SK-N-SH (cell line): ENCODE data around the gene DLG4. TPM values are rescaled to one million over a fixed set of nuclear protein-coding genes. Genes with fewer than 3 reads are reported as not detected.

Experiments used
- CTCF ChIA-PET: fragments of 300-600, 350-600 bp; formaldehyde crosslinking; extraction: SDS; loops from one replicate; lab custom pipeline; 2021; lab: Yijun Ruan, JAX
- POLR2A ChIA-PET: fragments of 350-600 bp; sonication (Branson Sonifier 250); formaldehyde crosslinking; extraction: SDS; loops from one replicate; lab custom pipeline; 2020; ENCODE audit warnings: antibody characterized with exemption, inconsistent platforms; lab: Yijun Ruan, JAX
- DNase-seq: peaks from one replicate; pipeline ENCODE4 v3.0.0; 2012
- H2AFZ ChIP-seq: fragments of 200-600 bp; sonication (generic); 2 replicates; pipeline ENCODE4 v1.8.1; 2016; ENCODE audit warnings: antibody characterized with exemption, mild to moderate bottlenecking, low read depth
- H3F3A ChIP-seq: fragments of 200-600 bp; sonication (generic); replicated peaks from 2 replicates; pipeline ENCODE3; 2016; ENCODE audit warnings: antibody characterized with exemption, mild to moderate bottlenecking; ENCODE audit not compliant: insufficient read depth
- H3K27ac ChIP-seq, 2 experiments: fragments of 200-500 bp in 1 of 2; fragments of 200-600 bp in 1 of 2; sonication (Bioruptor generic) in 1 of 2; sonication (generic), shearing (Covaris generic) in 1 of 2; 2 replicates each; pipeline versions ENCODE4 v1.5.1 to v1.6.1; 2014 to 2016; ENCODE audit warnings: low read depth in 2 of 2, inconsistent platforms in 1 of 2, low read length in 1 of 2, mild to moderate bottlenecking in 1 of 2, mixed read lengths in 1 of 2
- H3K27me3 ChIP-seq: fragments of 200-600 bp; sonication (generic), shearing (Covaris generic); 2 replicates; pipeline ENCODE4 v1.6.1; 2016; ENCODE audit warnings: mixed run types; ENCODE audit not compliant: insufficient read depth
- H3K36me3 ChIP-seq, 2 experiments: fragments of 200-500 bp in 1 of 2; fragments of 200-600 bp in 1 of 2; sonication (Bioruptor generic) in 1 of 2; sonication (generic) in 1 of 2; replicated peaks in 1 of 2; 2 replicates each; pipeline versions ENCODE3 to v1.5.1; 2014 to 2016; ENCODE audit warnings: low read length in 1 of 2, mild to moderate bottlenecking in 1 of 2; ENCODE audit not compliant: insufficient read depth in 2 of 2, control insufficient read depth in 1 of 2
- H3K4me1 ChIP-seq, 2 experiments: fragments of 200-500 bp in 1 of 2; fragments of 200-600 bp in 1 of 2; sonication (Bioruptor generic) in 1 of 2; sonication (generic), shearing (Covaris generic) in 1 of 2; 2 replicates each; pipeline versions ENCODE4 v1.5.1 to v1.6.1; 2014 to 2016; ENCODE audit warnings: low read depth in 1 of 2, low read length in 1 of 2, mixed run types in 1 of 2; ENCODE audit not compliant: insufficient read depth in 2 of 2, control insufficient read depth in 1 of 2
- H3K4me2 ChIP-seq: fragments of 200-600 bp; sonication (generic), shearing (Covaris generic); 2 replicates; pipeline ENCODE4 v1.6.1; 2017; ENCODE audit warnings: mixed run types
- H3K4me3 ChIP-seq, 2 experiments: fragments of 200-500 bp in 1 of 2; fragments of 200-600 bp in 1 of 2; sonication (Bioruptor generic) in 1 of 2; sonication (generic), shearing (Covaris generic) in 1 of 2; 2 replicates each; pipeline versions ENCODE4 v1.5.1 to v1.8.1; 2014 to 2016; ENCODE audit warnings: low read depth in 2 of 2, inconsistent platforms in 1 of 2, low read length in 1 of 2, mild to moderate bottlenecking in 1 of 2, mixed read lengths in 1 of 2, moderate library complexity in 1 of 2
- H3K79me2 ChIP-seq: fragments of 200-600 bp; sonication (generic); 2 replicates; pipeline ENCODE4 v1.8.1; 2017; ENCODE audit warnings: mild to moderate bottlenecking; ENCODE audit not compliant: insufficient read depth
- H3K9ac ChIP-seq: fragments of 200-600 bp; sonication (generic); 2 replicates; pipeline ENCODE4 v1.6.1; 2017; ENCODE audit warnings: mixed run types
- H3K9me2 ChIP-seq: fragments of 200-600 bp; sonication (generic); 2 replicates; pipeline ENCODE4 v1.6.1; 2017; ENCODE audit warnings: mixed run types
- H3K9me3 ChIP-seq: fragments of 200-600 bp; sonication (generic); 2 replicates; pipeline ENCODE4 v1.6.1; 2017; ENCODE audit warnings: mixed run types, mild to moderate bottlenecking, moderate library complexity
- H4K20me1 ChIP-seq: fragments of 200-600 bp; sonication (generic); 2 replicates; pipeline ENCODE4 v1.6.1; 2017; ENCODE audit warnings: mild to moderate bottlenecking, mixed run types; ENCODE audit not compliant: insufficient read depth
- EP300 ChIP-seq, 2 experiments: IDR thresholded peaks; 2 replicates each; pipeline versions ENCODE4 v1.4.0 to v1.6.1; 2012; ENCODE audit warnings: borderline replicate concordance in 1 of 2, low read depth in 1 of 2, low read length in 1 of 2
- FOSL2 ChIP-seq: IDR thresholded peaks from 2 replicates; pipeline ENCODE4 v1.4.0; 2012; ENCODE audit warnings: low read depth, mild to moderate bottlenecking, moderate library complexity, borderline replicate concordance
- IRF3 ChIP-seq: fragments of 150-350 bp; IDR thresholded peaks from 2 replicates; pipeline ENCODE4 v1.6.1; 2016; ENCODE audit warnings: mild to moderate bottlenecking, low read depth, low read length
- MAX ChIP-seq: IDR thresholded peaks from 2 replicates; pipeline ENCODE4 v1.4.0; 2012; ENCODE audit warnings: low read depth
- MXI1 ChIP-seq: IDR thresholded peaks from 2 replicates; pipeline ENCODE4 v1.6.1; 2012; ENCODE audit warnings: mild to moderate bottlenecking, low read depth, low read length, improper control_type of control experiment
- POLR2AphosphoS5 ChIP-seq: IDR thresholded peaks from 2 replicates; pipeline ENCODE4 v1.6.1; 2012; ENCODE audit warnings: low read depth, low read length
- REST ChIP-seq: IDR thresholded peaks from 2 replicates; pipeline ENCODE4 v1.6.1; 2012; ENCODE audit warnings: mild to moderate bottlenecking, low read depth, low read length, moderate library complexity
- RFX5 ChIP-seq: IDR thresholded peaks from 2 replicates; pipeline ENCODE4 v1.6.1; 2012; ENCODE audit warnings: mild to moderate bottlenecking, improper control_type of control experiment, low read length
- RXRA ChIP-seq: IDR thresholded peaks from 2 replicates; pipeline ENCODE4 v1.4.0; 2012; ENCODE audit warnings: low read depth, mild to moderate bottlenecking, borderline replicate concordance
- SMC3 ChIP-seq: IDR thresholded peaks from 2 replicates; pipeline ENCODE4 v1.6.1; 2012; ENCODE audit warnings: low read depth, low read length, improper control_type of control experiment
- TEAD4 ChIP-seq: IDR thresholded peaks from 2 replicates; pipeline ENCODE4 v1.4.0; 2012; ENCODE audit warnings: mild to moderate bottlenecking, borderline replicate concordance; ENCODE audit not compliant: insufficient read depth
- USF1 ChIP-seq: IDR thresholded peaks from 2 replicates; pipeline ENCODE4 v1.4.0; 2012; ENCODE audit warnings: low read depth, borderline replicate concordance
- YY1 ChIP-seq: IDR thresholded peaks from 2 replicates; pipeline ENCODE4 v1.4.0; 2012; ENCODE audit warnings: low read depth, mild to moderate bottlenecking
- WGBS: methylation state at CpG from one replicate; pipeline ENCODE4 v1.1.6; 2017; ENCODE audit warnings: low lambda C conversion rate; 5-methylcytosine and 5-hydroxymethylcytosine counted together
- polyA plus RNA-seq, 3 experiments: library from polyadenylated mRNA; depleted of rRNA; stranded (reverse); fragments of >200 nt; gene quantifications; 2 replicates each; pipeline ENCODE4 v1.2.3, GENCODE V29; 2012

The DLG4 gene
- polyA plus RNA-seq, 1 of the 3 experiments (the other 2 are of a cell fraction), result 30.5 TPM

DNA sequence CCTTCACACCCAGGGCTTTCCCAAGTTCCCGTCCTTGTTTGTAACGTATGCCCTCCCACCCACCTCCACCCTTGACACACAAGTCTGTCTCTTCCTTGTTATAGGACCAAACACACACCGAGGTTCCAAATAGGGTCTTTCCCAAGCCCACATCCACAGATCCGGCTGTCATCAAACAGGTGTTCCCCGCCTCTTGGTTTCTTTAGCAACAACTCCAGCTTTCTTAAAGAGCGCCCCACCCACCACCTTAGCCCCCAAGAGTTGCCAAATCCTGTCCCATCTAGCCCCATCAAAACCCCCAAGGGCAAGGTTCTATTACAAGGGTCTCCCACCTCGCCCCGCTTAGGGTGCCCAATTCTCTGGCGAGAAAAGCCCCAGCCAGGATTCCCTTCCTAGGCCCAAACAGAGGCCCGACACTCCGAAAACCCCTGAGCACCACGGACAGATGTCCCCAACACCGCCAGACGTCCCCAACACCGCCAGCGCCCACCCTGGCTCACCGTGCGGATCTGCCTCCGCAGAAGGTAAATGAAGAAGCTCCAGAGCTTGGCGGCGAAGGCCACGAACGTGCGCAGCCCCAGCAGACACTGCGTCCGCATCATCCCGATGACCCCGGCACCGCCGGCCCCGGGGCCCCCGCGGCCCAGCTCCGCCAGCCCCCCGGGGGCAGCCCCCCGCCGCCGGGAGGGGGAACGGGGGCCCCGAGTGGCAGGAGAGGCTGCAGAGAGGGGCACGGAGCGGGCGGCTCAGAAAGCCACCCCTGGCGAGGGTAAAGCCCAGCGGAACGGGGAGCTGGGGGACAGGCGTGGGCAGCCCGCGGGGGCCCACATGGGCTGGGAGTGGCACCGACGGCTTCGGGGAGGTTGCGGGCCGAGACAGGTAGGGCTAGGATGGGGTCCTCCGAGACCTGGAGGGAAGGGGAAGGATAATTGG lies 31.3 kb upstream of the DLG4 start:
- H4K20me1 ChIP-seq, result no peaks in the 10 kb centered on the region
- TF ChIP-seq MXI1, result 0 out of 2 replicates have a peak, but pooled peaks have one; percentile 32
- TF ChIP-seq MAX, result 0 out of 2 replicates have a peak, but pooled peaks have one; percentile 10
- TF ChIP-seq EP300 (IDR thresholded peaks at IDR 0.05; ENCODE audit: borderline replicate concordance in 1 of 2, low read depth in 1 of 2, low read length in 1 of 2), result no peak
- TF ChIP-seq, all 33 proteins: peak for 2
- ChIA-PET CTCF (interaction anchor here (0.6 to 1.6 kb wide), 8 partner anchors 8 to 310 kb away, joined by 3 to 14 read pairs (median 4); no protein-coding TSS in a partner anchor), POLR2A (interaction anchor here (0.7 to 1.6 kb wide), 4 partner anchors 8 to 428 kb away, joined by 3 to 7 read pairs (median 6); partner anchors contain the start of genes GABARAP and PHF23)
- Histone ChIP-seq H3K9me3 (no peaks in the 10 kb centered on the region), H3K27ac (peak overlapping the region; percentile 96 to 99), H3K4me1 (peaks cover 9 to 23% of the 10 kb centered on the region in 2 experiments; a peak in 3 of 4 replicates), H3K36me3 (peaks cover 17 to 22% of the 10 kb centered on the region in 2 experiments), H3K4me2 (peak overlapping the region; percentile 95), H3K9ac (peak overlapping the region; percentile 94), H2AFZ (0 out of 2 replicates have a peak overlapping the region, but pooled peaks have one; percentile 21), H3K79me2 (peaks cover 68% of the 10 kb centered on the region), H3K27me3 (no peaks in the 10 kb centered on the region), H3K4me3 (peak overlapping the region; percentile 81 to 95), H3F3A (peaks cover 10% of the 10 kb centered on the region), H3K9me2 (no peaks in the 10 kb centered on the region)
- DNase-seq, result no peak
- 2% methylated on average over 49 of the region's 55 CpGs for WGBS

GRCh38 chr17:7249830-7250229 lies 30.2 kb upstream of the DLG4 start:
- H3K36me3 ChIP-seq, result peaks cover 20 to 25% of the 10 kb centered on the region in 2 experiments
- H3K27me3 ChIP-seq, result no peaks in the 10 kb centered on the region
- ChIA-PET POLR2A (interaction anchor here (0.8 to 0.9 kb wide), 2 partner anchors 10 to 59 kb away, joined by 3 read pairs; no protein-coding TSS in a partner anchor), CTCF (interaction anchor here (1.5 kb wide), 1 partner anchor 46 kb away, joined by 6 read pairs; no protein-coding TSS in a partner anchor)
- peak overlapping the region; percentile 95 for H3K4me2 ChIP-seq
- H3K9me2 ChIP-seq, result no peaks in the 10 kb centered on the region
- peaks cover 68% of the 10 kb centered on the region for H3K79me2 ChIP-seq
- H3K4me1 ChIP-seq, result peaks cover 9 to 23% of the 10 kb centered on the region in 2 experiments; a peak in 3 of 4 replicates
- peaks cover 18% of the 10 kb centered on the region for H3F3A ChIP-seq
- 95% methylated on average over 7 of the region's 7 CpGs for WGBS
- 0 out of 4 replicates have a peak overlapping the region, but pooled peaks of 1 of the 2 experiments have one; percentile 7 for H3K27ac ChIP-seq
- TF ChIP-seq RXRA (no peak), FOSL2 (no peak), IRF3 (no peak), RFX5 (no peak), SMC3 (no peak), MAX (no peak), USF1 (no peak), POLR2AphosphoS5 (no peak), REST (no peak), YY1 (no peak), TEAD4 (no peak)
- H3K9ac ChIP-seq, result peak overlapping the region; percentile 94; the same call in 1 of the 2 replicates
- no peak for DNase-seq
- no peaks in the 10 kb centered on the region for H4K20me1 ChIP-seq
- no peak overlapping the region for H2AFZ ChIP-seq
- H3K9me3 ChIP-seq, result no peaks in the 10 kb centered on the region
- H3K4me3 ChIP-seq, result peak overlapping the region; percentile 81 to 95
